Cardiac muscle cell (in vitro differentiated cells and primary cell): ENCODE data around the gene BAZ1B. TPM values are rescaled to one million over a fixed set of nuclear protein-coding genes. Genes with fewer than 3 reads are reported as not detected.

ENCODE experiments used
- DNase-seq, 2 donors: peaks; one replicate each; pipeline versions ENCODE4 v3.0.0 to v3.0.0-alpha.2; 2010 to 2017; ENCODE audit warnings: low read depth in 1 of 2, low spot score in 1 of 2
- H3K27ac ChIP-seq: fragments of 200-600 bp; sonication (generic); 2 replicates; pipeline ENCODE4 v1.5.1; 2016
- H3K27me3 ChIP-seq: fragments of 200-600 bp; sonication (generic); 2 replicates; pipeline ENCODE4 v1.6.0; 2016; ENCODE audit warnings: control low read depth
- H3K36me3 ChIP-seq: fragments of 200-600 bp; sonication (generic); 2 replicates; pipeline ENCODE4 v1.5.1; 2016; ENCODE audit warnings: control low read depth
- H3K4me1 ChIP-seq: fragments of 200-600 bp; sonication (generic); 2 replicates; pipeline ENCODE4 v1.8.1; 2017; ENCODE audit warnings: low read depth, mild to moderate bottlenecking, mixed run types
- H3K4me3 ChIP-seq: fragments of 200-600 bp; sonication (generic); 2 replicates; pipeline ENCODE4 v1.5.1; 2016; ENCODE audit warnings: mild to moderate bottlenecking
- H3K9me3 ChIP-seq: fragments of 200-600 bp; sonication (generic); 2 replicates; pipeline ENCODE4 v1.5.1; 2017; ENCODE audit warnings: low read depth, mild to moderate bottlenecking, control low read depth
- polyA plus RNA-seq: library from polyadenylated mRNA; unstranded; fragments of >200 nt; fragmentation: Nextera tagmentation; extraction: Ambion mirVana; gene quantifications from 2 replicates; pipeline ENCODE4 v1.2.1, GENCODE V29; 2016
- total RNA-seq: library from RNA; depleted of rRNA; stranded (reverse); fragments of >200 nt; gene quantifications from 2 replicates; pipeline ENCODE4 v1.2.3, GENCODE V29; 2016
- TF ChIP-seq, protein P1 (sequence below): IDR thresholded peaks from 2 replicates; pipeline ENCODE4 v1.5.1; 2012; ENCODE audit warnings: low read depth, mild to moderate bottlenecking, low read length

BAZ1B gene
- total and polyA plus RNA-seq, 2 experiments from 2014 or later, result 19.7 to 42.5 TPM

DNA sequence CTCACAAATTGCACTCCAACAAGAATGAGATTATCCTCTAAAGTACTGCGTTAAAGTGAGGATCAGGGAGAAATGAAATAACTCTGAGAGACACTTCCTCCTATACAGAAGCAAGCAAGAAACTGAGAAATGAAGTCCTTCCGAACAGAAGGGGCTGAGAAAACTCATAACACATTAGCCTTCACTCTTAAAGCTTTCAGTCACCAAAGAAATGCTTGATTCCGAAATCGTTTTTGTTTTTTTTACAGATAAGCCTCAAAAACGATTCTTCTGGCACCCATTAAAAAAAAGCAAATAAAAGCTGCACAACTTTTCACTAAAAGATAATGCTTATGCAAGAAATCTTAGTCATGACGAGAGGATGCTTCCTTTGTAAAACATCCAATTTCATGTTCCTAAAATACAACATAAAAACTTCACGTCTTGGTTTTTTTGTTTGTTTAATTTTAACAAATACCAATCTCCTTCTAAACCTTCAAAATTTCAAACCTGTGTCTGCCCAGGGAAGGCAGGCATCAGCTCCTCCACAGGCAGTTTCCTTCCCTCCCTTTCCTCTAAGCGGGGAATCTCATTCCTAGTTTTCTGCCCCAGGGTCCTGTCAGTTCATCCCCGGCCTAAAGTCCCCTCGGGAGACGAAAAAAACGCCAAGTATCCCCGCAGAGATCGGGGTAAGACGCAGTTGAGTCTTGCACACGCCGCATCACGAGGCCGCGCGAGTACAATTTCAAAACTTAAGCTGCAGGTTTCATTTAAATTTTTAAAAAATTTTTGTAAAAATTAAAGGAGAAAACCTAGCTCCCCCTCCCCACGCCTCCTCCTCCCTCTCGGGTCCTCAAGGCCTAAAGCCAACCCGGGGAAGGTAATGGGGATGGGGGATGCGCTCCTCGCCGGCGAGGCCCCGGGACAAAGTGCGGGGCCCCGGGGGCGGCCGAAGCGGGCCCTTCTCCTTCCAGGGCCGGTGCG lies 1.1 kb downstream of the BAZ1B start:
- peak; percentile 16 to 49 for DNase-seq
- TF ChIP-seq, protein P1, sequence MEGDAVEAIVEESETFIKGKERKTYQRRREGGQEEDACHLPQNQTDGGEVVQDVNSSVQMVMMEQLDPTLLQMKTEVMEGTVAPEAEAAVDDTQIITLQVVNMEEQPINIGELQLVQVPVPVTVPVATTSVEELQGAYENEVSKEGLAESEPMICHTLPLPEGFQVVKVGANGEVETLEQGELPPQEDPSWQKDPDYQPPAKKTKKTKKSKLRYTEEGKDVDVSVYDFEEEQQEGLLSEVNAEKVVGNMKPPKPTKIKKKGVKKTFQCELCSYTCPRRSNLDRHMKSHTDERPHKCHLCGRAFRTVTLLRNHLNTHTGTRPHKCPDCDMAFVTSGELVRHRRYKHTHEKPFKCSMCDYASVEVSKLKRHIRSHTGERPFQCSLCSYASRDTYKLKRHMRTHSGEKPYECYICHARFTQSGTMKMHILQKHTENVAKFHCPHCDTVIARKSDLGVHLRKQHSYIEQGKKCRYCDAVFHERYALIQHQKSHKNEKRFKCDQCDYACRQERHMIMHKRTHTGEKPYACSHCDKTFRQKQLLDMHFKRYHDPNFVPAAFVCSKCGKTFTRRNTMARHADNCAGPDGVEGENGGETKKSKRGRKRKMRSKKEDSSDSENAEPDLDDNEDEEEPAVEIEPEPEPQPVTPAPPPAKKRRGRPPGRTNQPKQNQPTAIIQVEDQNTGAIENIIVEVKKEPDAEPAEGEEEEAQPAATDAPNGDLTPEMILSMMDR, result no peak
- Histone ChIP-seq H3K4me3 (peak overlapping the region; percentile 98), H3K36me3 (peaks cover 5% of the 10 kb centered on the region), H3K9me3 (no peaks in the 10 kb centered on the region), H3K27me3 (no peaks in the 10 kb centered on the region), H3K27ac (peak overlapping the region; percentile 97), H3K4me1 (peaks cover 24% of the 10 kb centered on the region)

DNA sequence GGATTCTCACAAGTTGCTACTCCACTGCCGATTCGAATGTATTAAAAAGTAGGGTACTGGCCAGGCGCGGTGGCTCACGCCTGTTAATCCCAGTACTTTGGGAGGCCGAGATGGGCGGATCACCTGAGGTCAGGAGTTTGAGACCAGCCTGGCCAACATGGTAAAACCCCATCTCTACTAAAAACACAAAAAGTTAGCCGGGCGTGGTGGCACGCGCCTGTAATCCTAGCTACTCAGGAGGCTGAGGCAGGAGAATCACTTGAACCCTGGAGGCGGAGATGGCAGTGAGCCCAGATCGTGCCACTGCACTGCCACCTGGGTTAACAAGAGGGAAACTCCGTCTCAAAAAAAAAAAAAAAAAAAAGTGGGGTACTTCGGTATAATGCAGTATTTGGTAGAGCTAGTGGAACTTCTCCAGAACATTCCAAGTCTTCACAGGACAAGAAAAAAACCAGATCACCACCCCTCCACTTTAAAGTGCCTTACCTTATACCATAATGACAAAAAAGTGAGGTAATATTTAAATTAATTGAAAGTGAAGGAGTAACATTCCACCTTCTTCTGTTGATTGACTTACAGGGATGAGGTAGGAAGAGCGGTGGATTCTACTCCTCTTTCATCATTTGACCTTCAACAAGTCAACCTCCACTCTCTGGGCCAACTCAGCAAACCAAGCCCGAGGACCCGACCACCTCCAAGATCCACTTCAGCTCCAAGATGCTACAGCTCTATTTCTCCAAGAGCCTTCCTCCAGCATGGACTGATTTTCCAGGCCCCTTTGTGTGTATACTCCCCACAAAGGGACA lies 2.0 kb downstream of the BAZ1B start:
- no peaks in the 10 kb centered on the region for H3K27me3 ChIP-seq
- peak overlapping the region; percentile 97 for H3K27ac ChIP-seq
- H3K9me3 ChIP-seq, result no peaks in the 10 kb centered on the region
- peak in 1 of 2 donors; percentile 1 for DNase-seq
- peaks cover 24% of the 10 kb centered on the region for H3K4me1 ChIP-seq
- H3K36me3 ChIP-seq, result peaks cover 5% of the 10 kb centered on the region
- peak overlapping the region; percentile 98 for H3K4me3 ChIP-seq
- TF ChIP-seq, protein P1, result no peak

DNA sequence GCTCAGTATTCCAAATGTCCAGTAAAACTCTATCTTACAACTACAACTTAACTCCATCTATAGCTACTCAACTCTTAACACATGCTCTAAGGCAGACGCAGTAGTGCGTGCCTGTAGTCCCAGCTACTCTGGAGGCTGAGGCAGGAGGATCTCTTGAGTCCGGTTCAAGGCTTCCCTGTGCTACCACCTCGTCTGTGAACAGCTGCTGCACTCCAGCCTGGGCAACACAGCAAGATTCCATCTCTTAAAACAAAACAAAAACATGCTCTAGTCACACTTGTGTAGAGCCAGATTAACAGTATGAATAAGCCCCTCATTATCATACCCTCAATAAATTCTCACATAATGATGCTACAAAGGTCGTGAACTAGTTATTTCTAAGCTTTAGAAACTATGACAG lies 3.6 kb downstream of the BAZ1B start:
- DNase-seq, result no peak
- Histone ChIP-seq H3K27ac (no peak overlapping the region), H3K4me3 (no peak overlapping the region), H3K36me3 (peaks cover 5% of the 10 kb centered on the region), H3K9me3 (no peaks in the 10 kb centered on the region), H3K27me3 (no peaks in the 10 kb centered on the region), H3K4me1 (peaks cover 24% of the 10 kb centered on the region)
- TF ChIP-seq, protein P1, result no peak

DNA sequence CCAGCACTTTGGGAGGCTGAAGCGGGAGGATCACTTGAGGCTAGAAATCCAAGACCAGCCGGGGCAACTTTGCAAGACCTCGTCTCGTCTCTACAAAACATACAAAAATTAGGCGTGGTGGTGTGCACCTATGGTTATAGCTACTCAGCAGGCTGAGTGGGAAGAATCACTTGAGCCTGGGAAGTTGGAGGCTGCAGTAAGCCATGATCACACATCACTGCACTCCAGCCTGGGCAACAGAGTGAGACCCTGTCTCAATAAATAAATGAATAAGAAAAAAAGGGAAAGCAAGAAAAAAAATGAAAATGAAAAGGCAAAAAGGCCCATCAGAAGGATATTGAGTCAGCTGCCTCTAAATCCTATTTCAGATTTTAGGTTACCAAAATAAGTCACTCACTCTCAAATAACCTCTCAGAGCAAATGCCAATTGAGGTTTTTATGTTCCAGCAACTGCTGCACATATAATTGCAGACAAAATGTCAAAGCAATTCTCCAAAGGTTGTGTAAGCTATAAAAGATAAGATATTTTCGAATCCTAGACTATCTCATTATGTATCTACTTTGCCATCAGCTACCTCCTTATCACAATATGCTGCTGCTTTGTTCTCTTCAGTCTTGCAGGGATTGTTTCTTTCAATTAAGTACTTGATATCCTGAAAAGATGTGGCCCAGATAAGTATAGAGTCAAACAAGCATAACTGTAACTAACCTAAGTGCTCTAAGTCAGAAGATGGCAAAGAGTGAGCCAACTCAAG lies 4.7 kb downstream of the BAZ1B start:
- TF ChIP-seq, protein P1, result no peak
- H3K4me3 ChIP-seq, result no peak overlapping the region
- DNase-seq, result no peak
- no peaks in the 10 kb centered on the region for H3K9me3 ChIP-seq
- H3K27me3 ChIP-seq, result no peaks in the 10 kb centered on the region
- peaks cover 24% of the 10 kb centered on the region for H3K4me1 ChIP-seq
- H3K27ac ChIP-seq, result peak overlapping the region; percentile 12
- peaks cover 7% of the 10 kb centered on the region for H3K36me3 ChIP-seq

DNA sequence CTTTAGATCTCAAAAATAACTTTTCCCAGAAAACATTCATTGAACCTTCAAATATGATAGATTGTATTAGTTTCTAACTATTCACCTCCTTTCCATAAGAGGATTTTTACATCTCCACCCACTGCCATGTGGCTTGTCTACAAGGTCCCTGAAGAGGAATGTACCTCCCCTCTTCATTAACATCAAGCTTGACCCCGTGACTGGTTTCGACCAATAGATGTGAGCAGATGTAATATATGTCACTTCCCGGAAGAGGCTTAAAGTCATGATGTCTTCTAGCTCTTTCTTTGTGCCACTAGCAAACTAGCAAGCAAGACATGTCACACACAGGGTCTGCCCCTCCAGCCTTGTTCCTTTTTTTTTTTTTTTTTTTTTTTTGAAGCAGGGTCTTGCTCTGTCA lies 6.9 kb downstream of the BAZ1B start:
- TF ChIP-seq, protein P1, result no peak
- no peak overlapping the region for H3K4me3 ChIP-seq
- no peak for DNase-seq
- no peaks in the 10 kb centered on the region for H3K9me3 ChIP-seq
- peaks cover 17% of the 10 kb centered on the region for H3K36me3 ChIP-seq
- peaks cover 21% of the 10 kb centered on the region for H3K4me1 ChIP-seq
- H3K27me3 ChIP-seq, result no peaks in the 10 kb centered on the region
- no peak overlapping the region for H3K27ac ChIP-seq
